GDM1 (cell line): ENCODE results near the gene RNF113B.

Experiments
- DNase-seq: peaks from one replicate; lab custom pipeline; 2025; lab: John Stamatoyannopoulos, UW

RNF113B gene

DNA sequence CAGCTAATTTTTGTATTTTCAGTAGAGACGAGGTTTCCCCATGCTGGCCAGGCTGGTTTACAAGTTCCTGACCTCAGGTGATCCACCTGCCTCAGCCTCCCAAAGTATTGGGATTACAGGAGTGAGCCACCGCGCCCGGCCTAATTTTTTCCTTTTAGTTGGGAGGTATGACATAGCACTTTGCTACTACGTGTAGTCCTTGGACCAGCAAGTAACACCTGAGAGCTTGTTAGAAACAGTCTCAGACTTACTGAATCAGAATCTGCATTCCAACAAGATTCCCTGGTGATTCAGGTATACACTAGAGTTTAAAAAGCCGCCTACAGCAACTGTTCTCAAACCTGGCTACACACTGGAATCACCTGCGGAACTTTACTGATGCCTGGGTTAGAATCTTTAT is 36.0 kb downstream of the RNF113B start:
- no peak for DNase-seq

DNA sequence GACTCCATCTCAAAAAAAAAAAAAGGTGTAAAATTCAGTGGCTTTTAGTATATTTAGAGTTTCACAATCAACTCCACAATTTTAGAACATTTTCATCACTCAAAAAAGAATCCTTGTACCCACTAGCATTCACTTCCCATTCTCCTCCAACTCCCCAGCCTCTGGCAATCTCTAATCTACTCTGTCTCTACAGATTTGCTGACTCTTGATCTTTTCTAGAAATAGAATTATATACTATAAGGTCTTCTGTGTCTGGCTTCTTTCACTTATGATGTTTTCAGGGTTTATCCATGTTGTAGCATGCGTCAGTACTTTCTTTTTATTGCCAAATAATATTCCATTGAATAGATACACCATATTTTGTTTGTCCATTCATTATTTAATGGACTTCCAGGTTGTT is 42.2 kb downstream of the RNF113B start:
- DNase-seq = no peak

DNA sequence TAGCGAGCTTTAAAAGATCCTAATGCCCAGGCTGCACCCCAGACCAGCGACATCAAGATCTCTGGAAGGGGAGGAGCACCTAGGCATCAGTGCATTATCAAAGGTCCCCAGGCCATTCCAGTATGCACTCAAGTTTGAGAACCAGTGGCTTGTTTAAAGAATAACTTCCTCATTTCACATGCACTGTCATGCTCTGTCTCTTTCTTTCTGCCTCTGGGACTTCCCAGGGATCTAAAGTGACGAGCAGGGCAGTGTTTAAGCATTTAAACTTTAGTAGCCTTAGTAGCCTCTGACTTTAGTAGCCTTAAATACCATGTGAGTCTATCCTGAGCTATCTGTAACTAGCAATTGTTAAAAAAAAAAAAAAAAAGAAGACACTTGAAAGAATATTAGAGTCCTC is 43.1 kb downstream of the RNF113B start:
- no peak for DNase-seq

DNA sequence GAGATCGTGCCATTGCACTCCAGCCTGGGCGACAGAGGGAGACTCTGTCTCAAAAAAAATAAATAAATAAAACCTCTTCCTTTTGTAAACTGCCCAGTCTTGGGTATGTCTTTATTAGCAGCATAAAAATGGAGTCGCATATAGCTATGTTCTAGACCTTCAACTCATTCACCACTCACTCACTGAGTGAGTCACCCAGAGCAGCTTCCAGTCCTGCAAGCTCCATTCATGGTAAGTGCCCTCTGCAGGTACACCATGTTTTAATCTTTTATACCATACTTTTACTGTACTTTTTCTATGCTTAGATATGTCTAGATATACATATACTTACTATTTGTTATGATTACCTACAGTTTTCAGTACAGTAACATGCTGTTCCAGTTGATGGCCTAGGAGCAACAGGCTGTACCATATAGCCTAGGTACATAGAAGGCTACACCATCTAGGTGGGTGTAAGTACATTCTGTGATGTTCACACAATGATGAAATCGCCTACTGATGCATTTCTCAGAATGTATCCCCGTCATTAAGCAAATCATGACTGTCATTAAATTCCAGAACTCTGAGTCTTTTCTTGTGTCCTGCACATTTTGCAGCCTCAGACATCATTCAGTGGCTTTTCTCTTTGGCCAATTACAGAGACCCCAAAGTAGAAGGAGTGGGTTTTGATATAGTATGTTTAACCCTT is 47.9 kb downstream of the RNF113B start:
- DNase-seq = no peak
